GM19351 (cell line): ENCODE results near the gene SLC48A1.

ENCODE experiments used
- ATAC-seq: cut with Tn5 transposase; IDR thresholded peaks from one replicate; pipeline ENCODE4 v1.9.1; 2021; ENCODE audit warnings: mild to moderate bottlenecking, moderate library complexity; ENCODE audit not compliant: unreplicated experiment

Gene SLC48A1

GRCh38 chr12:47776471-47777143 is 3.6 kb downstream of the SLC48A1 start:
- no peak for ATAC-seq

GRCh38 chr12:47777151-47777550 is 4.1 kb downstream of the SLC48A1 start:
- no peak for ATAC-seq

GRCh38 chr12:47777741-47778558 is 4.9 kb downstream of the SLC48A1 start:
- no peak for ATAC-seq

GRCh38 chr12:47778881-47779280 is 5.8 kb downstream of the SLC48A1 start:
- no peak for ATAC-seq

- peak; percentile 89 for ATAC-seq
Measured at GRCh38 chr12:47779301-47779942, 6.4 kb downstream of the SLC48A1 start.

GRCh38 chr12:47779943-47780504 is 7.0 kb downstream of the SLC48A1 start:
- ATAC-seq, result no peak

GRCh38 chr12:47781479-47782371 is 8.7 kb downstream of the SLC48A1 start:
- ATAC-seq, result no peak

GRCh38 chr12:47782372-47782770 is 9.3 kb downstream of the SLC48A1 start:
- ATAC-seq, result no peak

- no peak for ATAC-seq
Measured at GRCh38 chr12:47783024-47783755, 10.2 kb downstream of the SLC48A1 start.

- no peak for ATAC-seq
Measured at GRCh38 chr12:47783821-47784819, 11.1 kb downstream of the SLC48A1 start.

GRCh38 chr12:47785036-47785886 is 12.2 kb downstream of the SLC48A1 start:
- ATAC-seq, result no peak

GRCh38 chr12:47785887-47786661 is 13.0 kb downstream of the SLC48A1 start:
- ATAC-seq, result no peak

GRCh38 chr12:47786662-47787280 is 13.7 kb downstream of the SLC48A1 start:
- no peak for ATAC-seq

- no peak for ATAC-seq
Measured at GRCh38 chr12:47787596-47788319, 14.7 kb downstream of the SLC48A1 start.

- no peak for ATAC-seq
Measured at GRCh38 chr12:47789141-47789540, 16.1 kb downstream of the SLC48A1 start.
